Endodermal cell (in vitro differentiated cells): ENCODE data around the gene FAM177B. TPM values are rescaled to one million over a fixed set of nuclear protein-coding genes. Genes with fewer than 3 reads are reported as not detected.

Experiments
- DNase-seq: peaks from one replicate; pipeline ENCODE4 v3.0.0-alpha.2; 2017
- H3K27ac ChIP-seq: 2 replicates; pipeline ENCODE4 v1.5.1; 2013; ENCODE audit warnings: mild to moderate bottlenecking, low read depth, low read length, moderate library complexity
- H3K27me3 ChIP-seq: 2 replicates; pipeline ENCODE4 v1.6.1; 2013; ENCODE audit warnings: mild to moderate bottlenecking, low read length, moderate library complexity; ENCODE audit not compliant: insufficient read depth, control insufficient read depth, poor library complexity, severe bottlenecking
- H3K36me3 ChIP-seq: 2 replicates; pipeline ENCODE4 v1.7.0; 2013; ENCODE audit warnings: mild to moderate bottlenecking, low read length, moderate library complexity; ENCODE audit not compliant: control insufficient read depth, insufficient read depth
- H3K4me1 ChIP-seq: one replicate; pipeline ENCODE4 v1.7.0; 2013; ENCODE audit warnings: low read length; ENCODE audit not compliant: control insufficient read depth, insufficient read depth
- H3K4me3 ChIP-seq: 2 replicates; pipeline ENCODE4 v1.5.1; 2013; ENCODE audit warnings: mild to moderate bottlenecking, low read length, moderate library complexity
- H3K9ac ChIP-seq: 2 replicates; pipeline ENCODE4 v1.6.1; 2013; ENCODE audit warnings: mild to moderate bottlenecking, low read length, moderate library complexity; ENCODE audit not compliant: poor library complexity, severe bottlenecking; ENCODE audit errors: extremely low read depth
- H3K9me3 ChIP-seq: 2 replicates; pipeline ENCODE4 v1.6.1; 2013; ENCODE audit warnings: mild to moderate bottlenecking, low read length, moderate library complexity; ENCODE audit not compliant: control insufficient read depth
- H3K27ac Mint-ChIP-seq: 2 replicates; pipeline ENCODE4 v1.8.0; 2020; ENCODE audit warnings: mixed read lengths
- H3K27me3 Mint-ChIP-seq: 2 replicates; pipeline ENCODE4 v1.8.0; 2021; ENCODE audit warnings: mild to moderate bottlenecking, mixed read lengths; ENCODE audit not compliant: insufficient read depth
- H3K36me3 Mint-ChIP-seq: 2 replicates; pipeline ENCODE4 v1.8.0; 2020; ENCODE audit warnings: low read depth, mixed read lengths
- H3K4me1 Mint-ChIP-seq: 2 replicates; pipeline ENCODE4 v1.8.0; 2020; ENCODE audit warnings: mixed read lengths
- H3K4me3 Mint-ChIP-seq: 2 replicates; pipeline ENCODE4 v1.8.0; 2020; ENCODE audit warnings: mild to moderate bottlenecking, moderate library complexity, mixed read lengths
- H3K9me3 Mint-ChIP-seq: 2 replicates; pipeline ENCODE4 v1.8.0; 2020; ENCODE audit warnings: mild to moderate bottlenecking, mixed read lengths
- CTCF ChIP-seq: fragments of 200-600 bp; sonication (generic); conservative IDR thresholded peaks from 2 replicates; pipeline ENCODE4 v1.5.0; 2021; ENCODE audit warnings: antibody characterized with exemption, mild to moderate bottlenecking
- WGBS, 2 experiments: methylation state at CpG; one replicate each; pipeline versions ENCODE4 v1.1.5 to v1.1.7; 2013; ENCODE audit warnings: missing lambda C conversion rate in 2 of 2, mixed read lengths in 1 of 2; ENCODE audit not compliant: insufficient coverage in 1 of 2, insufficient read length in 1 of 2; 5-methylcytosine and 5-hydroxymethylcytosine counted together
- total RNA-seq, 2 donors: library from RNA; stranded (reverse); fragmentation: NEBNext Ultra II Directional in 1 of 2; extraction: Animal tissue kit (Norgen Biotek cat#: 25700) in 1 of 2; gene quantifications; 2 replicates in 1 of 2; 3 replicates in 1 of 2; pipeline ENCODE4 v1.2.1, GENCODE V29; 2021

The FAM177B gene
- total RNA-seq, 2 donors from 2014 or later = not detected

- DNase-seq = no peak
- H3K36me3 ChIP-seq = no peaks in the 10 kb centered on the region
- peaks cover 13% of the 10 kb centered on the region for H3K9me3 Mint-ChIP-seq
- H3K27me3 Mint-ChIP-seq = peaks cover 20% of the 10 kb centered on the region
- H3K4me3 ChIP-seq = no peak overlapping the region
- H3K9me3 ChIP-seq = peaks cover 14% of the 10 kb centered on the region
- H3K4me1 Mint-ChIP-seq = peaks cover 5% of the 10 kb centered on the region
- H3K27ac Mint-ChIP-seq = no peak overlapping the region
- no peak overlapping the region for H3K9ac ChIP-seq
- no peak overlapping the region for H3K4me3 Mint-ChIP-seq
- no peaks in the 10 kb centered on the region for H3K4me1 ChIP-seq
- H3K27me3 ChIP-seq = no peaks in the 10 kb centered on the region
- H3K36me3 Mint-ChIP-seq = peaks cover 2% of the 10 kb centered on the region
- no peak for TF ChIP-seq CTCF
- WGBS, 2 experiments = 92 to 100% methylated on average over 1 to 3 of the region's 3 CpGs
- H3K27ac ChIP-seq = no peak overlapping the region
Measured at GRCh38 chr1:222788402-222789156, 51.6 kb downstream of the FAM177B start.

- no peak overlapping the region for H3K27ac Mint-ChIP-seq
Measured at GRCh38 chr1:222790115-222790514, 53.1 kb downstream of the FAM177B start.

GRCh38 chr1:222790520-222790919, 53.5 kb downstream of the FAM177B start:
- Histone ChIP-seq H3K9me3 (peaks cover 14% of the 10 kb centered on the region), H3K27ac (no peak overlapping the region), H3K27me3 (no peaks in the 10 kb centered on the region), H3K4me3 (no peak overlapping the region), H3K36me3 (no peaks in the 10 kb centered on the region), H3K9ac (no peak overlapping the region), H3K4me1 (no peaks in the 10 kb centered on the region)
- no peak overlapping the region for H3K27ac Mint-ChIP-seq
- no peak for DNase-seq
- peaks cover 2% of the 10 kb centered on the region for H3K36me3 Mint-ChIP-seq
- no peak overlapping the region for H3K4me3 Mint-ChIP-seq
- no peak for TF ChIP-seq CTCF
- H3K9me3 Mint-ChIP-seq = peaks cover 13% of the 10 kb centered on the region
- peaks cover 3% of the 10 kb centered on the region for H3K4me1 Mint-ChIP-seq
- H3K27me3 Mint-ChIP-seq = peaks cover 13% of the 10 kb centered on the region
- 87% methylated on average over 4 of the region's 4 CpGs; no CpG with 5 or more reads in 1 of the 2 experiments for WGBS, 2 experiments

More at GRCh38 chr1:222790115-222790514, 53.1 kb downstream of the FAM177B start:
- no peak overlapping the region for H3K27ac ChIP-seq
- peaks cover 3% of the 10 kb centered on the region for H3K4me1 Mint-ChIP-seq
- peaks cover 13% of the 10 kb centered on the region for H3K9me3 Mint-ChIP-seq
- no peak for DNase-seq
- H3K4me3 ChIP-seq = no peak overlapping the region
- H3K4me3 Mint-ChIP-seq = no peak overlapping the region
- H3K4me1 ChIP-seq = no peaks in the 10 kb centered on the region
- WGBS, 2 experiments = 72% methylated on average over 2 of the region's 2 CpGs; no CpG with 5 or more reads in 1 of the 2 experiments
- H3K9ac ChIP-seq = no peak overlapping the region
- TF ChIP-seq CTCF = no peak
- H3K27me3 Mint-ChIP-seq = peaks cover 13% of the 10 kb centered on the region
- peaks cover 2% of the 10 kb centered on the region for H3K36me3 Mint-ChIP-seq
- no peaks in the 10 kb centered on the region for H3K36me3 ChIP-seq
- H3K9me3 ChIP-seq = peaks cover 14% of the 10 kb centered on the region
- no peaks in the 10 kb centered on the region for H3K27me3 ChIP-seq
